ENCODE measurements around the gene PTAFR.

- TF ChIP-seq CTCF (tag by site-specific recombination; IDR thresholded peaks at IDR 0.05) (no peak), REST (tag by site-specific recombination; IDR thresholded peaks at IDR 0.05) (no peak), ZNF132 (tag by site-specific recombination; IDR thresholded peaks at IDR 0.05; ENCODE audit: borderline replicate concordance) (no peak), ZSCAN18 (tag by site-specific recombination; IDR thresholded peaks at IDR 0.05) (no peak), ZNF639 (tag by site-specific recombination; IDR thresholded peaks at IDR 0.05) (no peak)
Observed at GRCh38 chr1:28193701-28194161, 17.2 kb upstream of the PTAFR start.

Data from HEK293 (cell line).